Measurements from ENCODE around the gene COX17.

COX17 gene

DNA sequence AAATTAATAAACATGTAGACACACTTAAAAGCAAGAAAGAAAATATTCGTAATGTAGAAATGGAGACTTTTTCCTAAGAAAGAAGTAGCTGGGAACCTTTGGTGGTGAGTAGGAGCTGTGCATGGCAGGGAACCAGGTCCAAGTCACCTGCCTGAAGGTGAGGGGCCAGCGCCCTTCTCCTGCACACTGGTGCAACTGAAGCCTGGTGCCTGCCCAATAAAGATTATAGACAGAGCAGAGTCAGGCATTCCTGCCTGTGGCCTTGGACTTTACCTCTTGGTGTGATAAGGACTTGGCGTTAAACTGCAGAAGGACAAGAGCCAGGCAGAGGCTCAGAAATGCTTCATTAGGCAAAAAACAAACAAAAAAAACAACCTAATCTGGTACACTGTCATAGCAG, 39.8 kb upstream of the COX17 start:
- H3K27ac ChIP-seq (ENCODE audit: low read length, poor library complexity, severe bottlenecking) = no peak overlapping the region
- H4K8ac ChIP-seq (ENCODE audit: low read length) = no peak overlapping the region
- H3K14ac ChIP-seq (ENCODE audit: low read length in 2 of 2) = no peak overlapping the region
- H3K9ac ChIP-seq (ENCODE audit: low read length) = no peak overlapping the region
- H3K4me1 ChIP-seq (ENCODE audit: control insufficient read depth, insufficient read depth, low read depth, low read length) = no peaks in the 10 kb centered on the region
- H3K18ac ChIP-seq (ENCODE audit: low read depth in 1 of 2, low read length in 2 of 2) = no peak overlapping the region
- WGBS = 95% methylated on average over 3 of the region's 3 CpGs
- no peaks in the 10 kb centered on the region for H3K9me3 ChIP-seq (ENCODE audit: control insufficient read depth, low read length)
- no peak overlapping the region for H3K23ac ChIP-seq (ENCODE audit: low read length in 2 of 2)
- H2BK12ac ChIP-seq (ENCODE audit: low read length in 2 of 2) = no peak overlapping the region
- H2BK5ac ChIP-seq (ENCODE audit: low read depth, low read length, poor library complexity, severe bottlenecking) = no peak overlapping the region
- H3K27me3 ChIP-seq (ENCODE audit: control insufficient read depth in 1 of 2, insufficient read depth in 1 of 2, low read length in 2 of 2) = no peaks in the 10 kb centered on the region
- DNase-seq = no peak
- H2AK5ac ChIP-seq (ENCODE audit: low read length, severe bottlenecking) = no peak overlapping the region
- H3K4me2 ChIP-seq (ENCODE audit: low read length, poor library complexity, severe bottlenecking) = no peak overlapping the region
- H4K91ac ChIP-seq (ENCODE audit: low read length) = no peak overlapping the region
- H3K36me3 ChIP-seq (ENCODE audit: control insufficient read depth in 1 of 2, insufficient read depth in 2 of 2, low read depth in 1 of 2, low read length in 2 of 2) = no peaks in the 10 kb centered on the region
- H2BK120ac ChIP-seq (ENCODE audit: low read depth, low read length) = no peak overlapping the region
- no peak overlapping the region for H2BK15ac ChIP-seq (ENCODE audit: low read depth, poor library complexity, severe bottlenecking)
- no peak overlapping the region for H3K4ac ChIP-seq (ENCODE audit: low read depth in 1 of 2, low read length in 2 of 2)
- H2AFZ ChIP-seq (ENCODE audit: low read depth, low read length) = no peak overlapping the region
- no peak overlapping the region for H3K4me3 ChIP-seq (ENCODE audit: insufficient read depth in 1 of 2, low read depth in 1 of 2, low read length in 2 of 2)
- H3K79me1 ChIP-seq (replicated peaks; ENCODE audit: low read length, poor library complexity, severe bottlenecking) = no peaks in the 10 kb centered on the region

GRCh38 chr3:119715105-119715504, 37.9 kb upstream of the COX17 start:
- Histone ChIP-seq H4K8ac (ENCODE audit: low read length) (no peak overlapping the region), H3K36me3 (ENCODE audit: control insufficient read depth in 1 of 2, insufficient read depth in 2 of 2, low read depth in 1 of 2, low read length in 2 of 2) (no peaks in the 10 kb centered on the region), H3K27me3 (ENCODE audit: control insufficient read depth in 1 of 2, insufficient read depth in 1 of 2, low read length in 2 of 2) (no peaks in the 10 kb centered on the region), H3K27ac (ENCODE audit: low read length, poor library complexity, severe bottlenecking) (no peak overlapping the region), H2BK12ac (ENCODE audit: low read length in 2 of 2) (no peak overlapping the region), H3K9me3 (ENCODE audit: control insufficient read depth, low read length) (no peaks in the 10 kb centered on the region), H3K4me1 (ENCODE audit: control insufficient read depth, insufficient read depth, low read depth, low read length) (no peaks in the 10 kb centered on the region), H3K79me1 (replicated peaks; ENCODE audit: low read length, poor library complexity, severe bottlenecking) (no peaks in the 10 kb centered on the region), H3K4me2 (ENCODE audit: low read length, poor library complexity, severe bottlenecking) (no peak overlapping the region), H3K18ac (ENCODE audit: low read depth in 1 of 2, low read length in 2 of 2) (no peak overlapping the region), H3K9ac (ENCODE audit: low read length) (no peak overlapping the region), H2BK5ac (ENCODE audit: low read depth, low read length, poor library complexity, severe bottlenecking) (no peak overlapping the region), H3K14ac (ENCODE audit: low read length in 2 of 2) (no peak overlapping the region), H2AFZ (ENCODE audit: low read depth, low read length) (no peak overlapping the region), H3K23ac (ENCODE audit: low read length in 2 of 2) (no peak overlapping the region), H2BK15ac (ENCODE audit: low read depth, poor library complexity, severe bottlenecking) (no peak overlapping the region), H4K91ac (ENCODE audit: low read length) (no peak overlapping the region), H2AK5ac (ENCODE audit: low read length, severe bottlenecking) (no peak overlapping the region), H3K4me3 (ENCODE audit: insufficient read depth in 1 of 2, low read depth in 1 of 2, low read length in 2 of 2) (no peak overlapping the region), H2BK120ac (ENCODE audit: low read depth, low read length) (no peak overlapping the region), H3K4ac (ENCODE audit: low read depth in 1 of 2, low read length in 2 of 2) (no peak overlapping the region)
- no peak for DNase-seq
- WGBS = 100% methylated on average over 1 of the region's 2 CpGs

DNA sequence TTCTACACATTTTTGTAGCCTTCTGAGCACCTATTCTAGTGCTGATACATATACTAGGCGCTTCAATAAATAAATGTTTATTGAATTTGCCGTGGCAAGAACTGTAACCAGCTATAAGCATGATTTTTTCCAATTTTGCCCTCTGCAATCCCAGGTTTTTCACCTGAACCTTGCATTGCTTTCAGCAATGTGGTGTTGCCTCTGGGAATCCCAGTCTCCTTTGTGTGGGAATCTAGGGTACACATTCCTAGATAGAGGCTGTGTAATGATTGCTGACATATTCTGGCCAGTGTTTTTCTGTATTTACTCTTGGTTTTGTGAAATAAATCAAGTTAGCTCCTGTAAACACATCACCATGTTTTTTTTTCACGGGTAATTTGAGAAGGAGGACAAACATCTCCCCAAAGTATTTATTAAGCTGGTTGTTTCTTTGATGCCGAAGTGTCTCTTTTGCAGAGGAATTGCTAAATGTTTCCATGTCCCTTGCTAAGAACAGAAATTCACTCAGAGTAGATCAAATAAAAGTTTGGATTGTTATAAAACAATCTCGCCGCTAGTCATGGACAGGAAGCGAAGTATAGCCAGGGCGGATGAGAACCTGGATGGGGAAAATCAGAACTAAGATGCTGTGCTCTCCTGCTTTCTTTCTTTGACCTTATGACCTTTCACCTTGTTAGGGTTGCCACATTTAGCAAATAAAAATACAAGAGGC, 26.8 kb upstream of the COX17 start:
- H3K4me2 ChIP-seq (ENCODE audit: low read length, poor library complexity, severe bottlenecking) = no peak overlapping the region
- no peak overlapping the region for H2BK12ac ChIP-seq (ENCODE audit: low read length in 2 of 2)
- H3K36me3 ChIP-seq (ENCODE audit: control insufficient read depth in 1 of 2, insufficient read depth in 2 of 2, low read depth in 1 of 2, low read length in 2 of 2) = no peaks in the 10 kb centered on the region
- 95% methylated on average over 7 of the region's 8 CpGs for WGBS
- DNase-seq = peak; percentile 3
- no peak overlapping the region for H3K18ac ChIP-seq (ENCODE audit: low read depth in 1 of 2, low read length in 2 of 2)
- no peak overlapping the region for H2BK15ac ChIP-seq (ENCODE audit: low read depth, poor library complexity, severe bottlenecking)
- H3K23ac ChIP-seq (ENCODE audit: low read length in 2 of 2) = no peak overlapping the region
- H4K8ac ChIP-seq (ENCODE audit: low read length) = no peak overlapping the region
- H2BK5ac ChIP-seq (ENCODE audit: low read depth, low read length, poor library complexity, severe bottlenecking) = no peak overlapping the region
- H3K4me3 ChIP-seq (ENCODE audit: insufficient read depth in 1 of 2, low read depth in 1 of 2, low read length in 2 of 2) = peak overlapping the region in 1 of 2 experiments; percentile 89
- H2AFZ ChIP-seq (ENCODE audit: low read depth, low read length) = no peak overlapping the region
- H4K91ac ChIP-seq (ENCODE audit: low read length) = no peak overlapping the region
- no peak overlapping the region for H2AK5ac ChIP-seq (ENCODE audit: low read length, severe bottlenecking)
- peak overlapping the region; percentile 86 for H3K9ac ChIP-seq (ENCODE audit: low read length)
- peaks cover 5% of the 10 kb centered on the region for H3K4me1 ChIP-seq (ENCODE audit: control insufficient read depth, insufficient read depth, low read depth, low read length)
- H3K27ac ChIP-seq (ENCODE audit: low read length, poor library complexity, severe bottlenecking) = no peak overlapping the region
- no peak overlapping the region for H3K4ac ChIP-seq (ENCODE audit: low read depth in 1 of 2, low read length in 2 of 2)
- H2BK120ac ChIP-seq (ENCODE audit: low read depth, low read length) = no peak overlapping the region
- H3K14ac ChIP-seq (ENCODE audit: low read length in 2 of 2) = no peak overlapping the region
- H3K27me3 ChIP-seq (ENCODE audit: control insufficient read depth in 1 of 2, insufficient read depth in 1 of 2, low read length in 2 of 2) = no peaks in the 10 kb centered on the region
- H3K9me3 ChIP-seq (ENCODE audit: control insufficient read depth, low read length) = no peaks in the 10 kb centered on the region
- no peaks in the 10 kb centered on the region for H3K79me1 ChIP-seq (replicated peaks; ENCODE audit: low read length, poor library complexity, severe bottlenecking)

GRCh38 chr3:119702530-119703527, 25.6 kb upstream of the COX17 start, which contains the start of gene CFAP91:
TSS of gene CFAP91 (plus strand) at chr3:119703022. CDS start at chr3:119703099, 77 bp downstream.
- H3K23ac ChIP-seq (ENCODE audit: low read length in 2 of 2) = no peak within 1 kb of the TSS
- H2BK5ac ChIP-seq (ENCODE audit: low read depth, low read length, poor library complexity, severe bottlenecking) = no peak within 1 kb of the TSS
- H4K91ac ChIP-seq (ENCODE audit: low read length) = no peak within 1 kb of the TSS
- peak within 1 kb of the TSS; percentile 84 for H4K8ac ChIP-seq (ENCODE audit: low read length)
- DNase-seq = peak; percentile 95
- peak within 1 kb of the TSS in 1 of 2 experiments; percentile 52 for H3K18ac ChIP-seq (ENCODE audit: low read depth in 1 of 2, low read length in 2 of 2)
- no peaks in the 10 kb centered on the region for H3K79me1 ChIP-seq (replicated peaks; ENCODE audit: low read length, poor library complexity, severe bottlenecking)
- peak within 1 kb of the TSS; percentile 86 for H3K9ac ChIP-seq (ENCODE audit: low read length)
- H3K4me1 ChIP-seq (ENCODE audit: control insufficient read depth, insufficient read depth, low read depth, low read length) = peaks cover 5% of the 10 kb centered on the region
- no peaks in the 10 kb centered on the region for H3K27me3 ChIP-seq (ENCODE audit: control insufficient read depth in 1 of 2, insufficient read depth in 1 of 2, low read length in 2 of 2)
- H3K14ac ChIP-seq (ENCODE audit: low read length in 2 of 2) = no peak within 1 kb of the TSS
- H2BK12ac ChIP-seq (ENCODE audit: low read length in 2 of 2) = peak within 1 kb of the TSS in 1 of 2 experiments; percentile 63
- H3K4me3 ChIP-seq (ENCODE audit: insufficient read depth in 1 of 2, low read depth in 1 of 2, low read length in 2 of 2) = peak within 1 kb of the TSS; percentile 58 to 89
- H2BK15ac ChIP-seq (ENCODE audit: low read depth, poor library complexity, severe bottlenecking) = peak within 1 kb of the TSS; percentile 80
- H2AK5ac ChIP-seq (ENCODE audit: low read length, severe bottlenecking) = no peak within 1 kb of the TSS
- H3K36me3 ChIP-seq (ENCODE audit: control insufficient read depth in 1 of 2, insufficient read depth in 2 of 2, low read depth in 1 of 2, low read length in 2 of 2) = no peaks in the 10 kb centered on the region
- peak within 1 kb of the TSS; percentile 46 for H2BK120ac ChIP-seq (ENCODE audit: low read depth, low read length)
- H3K4me2 ChIP-seq (ENCODE audit: low read length, poor library complexity, severe bottlenecking) = peak within 1 kb of the TSS; percentile 93
- peak within 1 kb of the TSS; percentile 85 for H2AFZ ChIP-seq (ENCODE audit: low read depth, low read length)
- WGBS = 11% methylated on average over 58 of the region's 59 CpGs
- H3K27ac ChIP-seq (ENCODE audit: low read length, poor library complexity, severe bottlenecking) = no peak within 1 kb of the TSS
- no peaks in the 10 kb centered on the region for H3K9me3 ChIP-seq (ENCODE audit: control insufficient read depth, low read length)
- H3K4ac ChIP-seq (ENCODE audit: low read depth in 1 of 2, low read length in 2 of 2) = no peak within 1 kb of the TSS

All from mesenchymal stem cell (in vitro differentiated cells and primary cell).